ENCODE results near the gene NUDT13.

NUDT13 gene

DNA sequence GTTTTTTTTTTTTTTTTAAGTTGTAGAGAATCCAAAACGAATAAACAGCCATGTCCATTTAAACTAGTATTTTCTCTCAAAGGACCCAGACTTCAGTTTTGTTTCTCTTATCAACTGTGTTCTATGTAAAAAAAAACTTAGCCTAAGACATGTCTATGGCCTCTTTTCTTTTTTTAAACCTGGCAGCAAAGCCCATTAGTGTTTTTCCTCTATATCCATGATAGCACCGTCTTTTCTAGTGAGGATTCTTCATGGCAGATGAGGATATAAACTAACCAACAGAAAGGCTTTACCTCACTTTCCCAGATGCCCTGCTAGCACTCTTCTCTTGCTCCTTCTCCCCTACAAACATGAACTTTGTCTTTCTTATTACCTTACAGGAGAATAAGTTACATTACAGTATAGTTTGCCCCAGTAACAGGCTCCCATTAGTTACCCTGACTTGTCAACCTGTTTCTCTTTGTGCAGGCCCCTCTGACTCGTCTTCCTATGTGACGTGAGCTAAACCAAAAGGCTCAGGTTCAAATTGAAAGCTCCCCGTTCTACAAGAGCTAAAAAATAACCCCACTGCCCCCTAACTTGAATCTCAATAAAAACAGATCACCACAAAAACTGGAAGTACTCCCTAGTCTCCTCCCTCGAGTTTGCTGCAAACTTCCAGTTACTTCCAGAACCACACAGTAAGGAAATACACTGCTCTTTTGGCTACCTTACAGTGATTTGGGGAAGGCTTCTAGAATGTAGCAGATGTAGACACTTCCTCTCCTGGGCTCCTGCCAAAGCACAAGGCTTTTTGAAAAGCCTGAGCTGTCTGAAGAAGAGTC lies 33.7 kb upstream of the NUDT13 start:
- DNase-seq (ENCODE audit: insufficient read length, low spot score) (no peak), FAIRE-seq (no peak)
- TF ChIP-seq, protein P1, sequence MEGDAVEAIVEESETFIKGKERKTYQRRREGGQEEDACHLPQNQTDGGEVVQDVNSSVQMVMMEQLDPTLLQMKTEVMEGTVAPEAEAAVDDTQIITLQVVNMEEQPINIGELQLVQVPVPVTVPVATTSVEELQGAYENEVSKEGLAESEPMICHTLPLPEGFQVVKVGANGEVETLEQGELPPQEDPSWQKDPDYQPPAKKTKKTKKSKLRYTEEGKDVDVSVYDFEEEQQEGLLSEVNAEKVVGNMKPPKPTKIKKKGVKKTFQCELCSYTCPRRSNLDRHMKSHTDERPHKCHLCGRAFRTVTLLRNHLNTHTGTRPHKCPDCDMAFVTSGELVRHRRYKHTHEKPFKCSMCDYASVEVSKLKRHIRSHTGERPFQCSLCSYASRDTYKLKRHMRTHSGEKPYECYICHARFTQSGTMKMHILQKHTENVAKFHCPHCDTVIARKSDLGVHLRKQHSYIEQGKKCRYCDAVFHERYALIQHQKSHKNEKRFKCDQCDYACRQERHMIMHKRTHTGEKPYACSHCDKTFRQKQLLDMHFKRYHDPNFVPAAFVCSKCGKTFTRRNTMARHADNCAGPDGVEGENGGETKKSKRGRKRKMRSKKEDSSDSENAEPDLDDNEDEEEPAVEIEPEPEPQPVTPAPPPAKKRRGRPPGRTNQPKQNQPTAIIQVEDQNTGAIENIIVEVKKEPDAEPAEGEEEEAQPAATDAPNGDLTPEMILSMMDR (IDR thresholded peaks at IDR 0.05; ENCODE audit: insufficient read depth, missing control alignments), result no peak

DNA sequence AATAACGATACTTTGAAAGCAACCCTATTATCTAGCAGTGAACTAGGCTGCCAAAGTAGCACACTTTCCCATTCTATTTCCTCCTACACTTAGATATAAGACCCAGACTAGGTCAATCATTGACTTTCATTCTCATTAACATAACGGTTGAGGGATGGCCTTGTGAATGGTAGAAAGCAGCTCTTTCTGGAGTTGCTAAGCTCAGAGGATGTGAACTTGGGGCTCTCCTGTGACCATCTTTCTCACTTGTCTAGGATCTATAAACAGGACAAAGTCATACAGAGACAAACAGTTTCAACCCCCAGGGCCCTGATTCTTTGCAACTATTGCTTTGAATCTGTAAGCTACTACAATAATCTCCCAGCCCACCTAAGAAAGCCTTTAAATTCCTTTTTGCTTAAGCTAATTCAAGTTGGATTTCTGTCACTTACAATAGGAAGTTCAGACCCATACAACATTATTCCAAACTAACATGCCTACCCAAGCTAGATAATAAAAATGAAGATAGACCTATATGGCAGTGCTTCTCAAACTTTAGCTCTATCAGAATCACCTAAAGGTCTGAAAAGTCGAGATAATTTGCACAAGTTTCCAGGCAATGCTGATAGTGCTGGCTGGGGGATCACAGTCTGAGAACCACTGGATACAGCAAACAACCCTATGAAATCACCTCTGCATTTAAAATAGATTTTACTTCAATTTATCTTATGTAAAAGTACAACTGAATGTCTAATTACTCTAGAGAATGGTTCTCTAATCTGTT lies 30.3 kb upstream of the NUDT13 start:
- TF ChIP-seq, protein P1 (IDR thresholded peaks at IDR 0.05; ENCODE audit: insufficient read depth, missing control alignments), result no peak
- DNase-seq (ENCODE audit: insufficient read length, low spot score), result no peak
- no peak for FAIRE-seq

DNA sequence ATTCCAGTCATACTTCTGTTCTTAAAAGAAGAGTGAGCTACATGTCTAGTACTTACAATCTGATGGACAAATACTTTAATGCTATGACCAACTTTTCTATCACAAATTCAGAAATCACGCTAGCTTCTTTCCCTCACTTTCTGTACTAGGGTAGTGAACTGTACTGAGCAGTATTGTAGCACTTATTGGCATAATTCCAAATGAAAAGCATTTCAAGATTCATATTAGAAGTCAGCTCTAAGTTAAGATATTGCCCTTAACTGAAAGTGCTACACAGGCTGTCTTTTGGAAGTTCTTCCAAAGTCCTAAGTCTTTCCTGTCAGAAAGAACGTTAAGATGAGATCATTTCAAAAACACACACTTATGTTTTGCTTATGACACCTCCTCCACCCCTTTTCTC lies 27.0 kb upstream of the NUDT13 start:
- FAIRE-seq (no peak), DNase-seq (ENCODE audit: insufficient read length, low spot score) (no peak)
- TF ChIP-seq, protein P1 (IDR thresholded peaks at IDR 0.05; ENCODE audit: insufficient read depth, missing control alignments), result no peak

DNA sequence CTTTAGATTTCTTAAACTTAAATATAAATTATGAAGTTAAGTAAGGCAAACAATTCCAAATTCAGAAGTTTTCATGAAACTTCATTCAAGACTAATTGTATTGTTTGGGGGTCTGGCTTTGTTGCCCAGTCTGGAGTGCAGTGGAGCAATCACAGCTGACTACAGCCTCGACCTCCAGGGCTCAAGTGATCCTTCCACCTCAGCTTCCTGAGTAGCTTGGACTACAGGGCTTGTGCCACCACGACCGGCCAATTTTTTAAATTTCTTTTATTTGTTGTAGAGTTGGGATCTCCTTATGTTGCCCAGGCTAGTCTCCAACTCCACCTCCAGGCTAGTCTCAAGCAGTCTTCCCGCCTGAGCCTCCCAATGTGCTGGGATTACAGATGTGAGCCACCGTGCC lies 26.0 kb upstream of the NUDT13 start:
- TF ChIP-seq, protein P1 (IDR thresholded peaks at IDR 0.05; ENCODE audit: insufficient read depth, missing control alignments), result no peak
- DNase-seq (ENCODE audit: insufficient read length, low spot score) (no peak), FAIRE-seq (no peak)

DNA sequence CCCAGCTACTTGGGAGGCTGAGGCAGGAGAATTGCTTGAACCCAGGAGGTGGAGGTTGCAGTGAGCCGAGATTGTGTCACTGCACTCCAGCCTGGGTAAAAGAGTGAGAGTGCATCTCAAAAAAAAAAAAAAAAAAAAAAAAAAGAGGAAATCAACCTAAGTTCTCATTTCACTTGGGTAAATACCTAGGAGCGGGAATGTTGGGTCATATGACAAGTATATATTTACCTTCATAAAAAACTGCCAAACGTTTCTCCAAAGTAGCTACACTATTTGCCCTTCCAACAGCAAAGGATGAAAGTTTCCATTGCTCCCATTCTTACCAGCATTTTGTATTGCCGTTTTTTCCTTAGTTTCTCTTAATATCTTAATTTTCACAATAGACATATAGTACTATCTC lies 23.4 kb upstream of the NUDT13 start:
- DNase-seq (ENCODE audit: insufficient read length, low spot score) (no peak), FAIRE-seq (no peak)
- TF ChIP-seq, protein P1 (IDR thresholded peaks at IDR 0.05; ENCODE audit: insufficient read depth, missing control alignments), result no peak

DNA sequence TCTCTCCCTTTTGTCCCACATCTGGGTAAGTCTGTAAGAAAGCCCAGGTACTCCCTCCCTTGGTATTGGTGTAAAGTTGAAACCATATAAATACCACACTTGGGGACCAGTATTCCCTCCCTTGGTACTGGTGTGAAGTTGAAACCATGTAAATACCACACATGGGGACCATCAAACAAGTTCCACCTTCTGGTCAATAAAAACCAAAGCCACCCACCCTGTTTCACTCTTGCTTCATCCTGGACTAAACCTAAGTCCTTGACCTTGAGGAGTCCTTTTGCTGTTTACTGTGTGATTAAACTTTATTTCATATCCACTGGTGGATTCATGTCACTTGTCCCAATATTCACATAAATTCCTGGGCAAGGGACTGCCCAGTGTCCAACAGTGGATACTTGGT lies 22.0 kb upstream of the NUDT13 start:
- no peak for FAIRE-seq

More for the DNA sequence above, 22.0 kb upstream of the NUDT13 start:
- DNase-seq (ENCODE audit: insufficient read length, low spot score), result no peak
- TF ChIP-seq, protein P1 (IDR thresholded peaks at IDR 0.05; ENCODE audit: insufficient read depth, missing control alignments), result no peak

Data from D721Med (cell line).